ENCODE measurements around the gene C10orf90. TPM values are rescaled to one million over a fixed set of nuclear protein-coding genes. Genes with fewer than 3 reads are reported as not detected.

C10orf90 gene
- total RNA-seq, 1 donor = 0.72 TPM

- no peaks in the 10 kb centered on the region for H3K27me3 ChIP-seq (ENCODE audit: insufficient read depth, low read length)
- H2AFZ ChIP-seq (ENCODE audit: low read length) = peak overlapping the region; percentile 1
- TF ChIP-seq CTCF (IDR thresholded peaks at IDR 0.05; ENCODE audit: extremely low read depth, low read depth, low read length) = peak; percentile 67
- H3K4me1 ChIP-seq (ENCODE audit: insufficient read depth, low read length) = peaks cover 26% of the 10 kb centered on the region
- peak overlapping the region; percentile 79 for H3K27ac ChIP-seq (ENCODE audit: low read depth, low read length)
- H3K79me2 ChIP-seq (ENCODE audit: insufficient read depth, low read length) = no peaks in the 10 kb centered on the region
- H3K4me3 ChIP-seq (ENCODE audit: insufficient read depth, low read length) = no peak overlapping the region
- H4K20me1 ChIP-seq (ENCODE audit: insufficient read depth, low read length) = no peaks in the 10 kb centered on the region
- no peaks in the 10 kb centered on the region for H3K9me3 ChIP-seq (ENCODE audit: low read depth, low read length)
- DNase-seq (ENCODE audit: insufficient read length, low spot score, missing footprints) = peak; percentile 87
- H3K4me2 ChIP-seq (ENCODE audit: insufficient read depth, low read length) = peak overlapping the region; percentile 26
- H3K36me3 ChIP-seq (ENCODE audit: insufficient read depth, low read length) = no peaks in the 10 kb centered on the region
These were observed 211.3 kb downstream of the C10orf90 start for GRCh38 chr10:126459032-126459831.

GRCh38 chr10:126458466-126458865 lies 212.0 kb downstream of the C10orf90 start:
- DNase-seq (ENCODE audit: insufficient read length, low spot score, missing footprints) = no peak

GRCh38 chr10:126456632-126457031 lies 213.9 kb downstream of the C10orf90 start:
- no peak for TF ChIP-seq CTCF (IDR thresholded peaks at IDR 0.05; ENCODE audit: extremely low read depth, low read depth, low read length)
- H3K36me3 ChIP-seq (ENCODE audit: insufficient read depth, low read length) = no peaks in the 10 kb centered on the region
- DNase-seq (ENCODE audit: insufficient read length, low spot score, missing footprints) = no peak
- H3K9me3 ChIP-seq (ENCODE audit: low read depth, low read length) = no peaks in the 10 kb centered on the region
- no peak overlapping the region for H3K27ac ChIP-seq (ENCODE audit: low read depth, low read length)
- H3K27me3 ChIP-seq (ENCODE audit: insufficient read depth, low read length) = no peaks in the 10 kb centered on the region
- no peak overlapping the region for H2AFZ ChIP-seq (ENCODE audit: low read length)
- no peak overlapping the region for H3K4me2 ChIP-seq (ENCODE audit: insufficient read depth, low read length)
- no peak overlapping the region for H3K4me3 ChIP-seq (ENCODE audit: insufficient read depth, low read length)
- H3K4me1 ChIP-seq (ENCODE audit: insufficient read depth, low read length) = peaks cover 26% of the 10 kb centered on the region
- no peaks in the 10 kb centered on the region for H4K20me1 ChIP-seq (ENCODE audit: insufficient read depth, low read length)
- no peaks in the 10 kb centered on the region for H3K79me2 ChIP-seq (ENCODE audit: insufficient read depth, low read length)

More at GRCh38 chr10:126458466-126458865, 212.0 kb downstream of the C10orf90 start:
- Histone ChIP-seq H3K4me3 (ENCODE audit: insufficient read depth, low read length) (no peak overlapping the region), H3K27ac (ENCODE audit: low read depth, low read length) (peak overlapping the region; percentile 79), H2AFZ (ENCODE audit: low read length) (no peak overlapping the region), H4K20me1 (ENCODE audit: insufficient read depth, low read length) (no peaks in the 10 kb centered on the region), H3K79me2 (ENCODE audit: insufficient read depth, low read length) (no peaks in the 10 kb centered on the region), H3K9me3 (ENCODE audit: low read depth, low read length) (no peaks in the 10 kb centered on the region), H3K36me3 (ENCODE audit: insufficient read depth, low read length) (no peaks in the 10 kb centered on the region), H3K27me3 (ENCODE audit: insufficient read depth, low read length) (no peaks in the 10 kb centered on the region), H3K4me1 (ENCODE audit: insufficient read depth, low read length) (peaks cover 26% of the 10 kb centered on the region), H3K4me2 (ENCODE audit: insufficient read depth, low read length) (peak overlapping the region; percentile 26)
- TF ChIP-seq CTCF (IDR thresholded peaks at IDR 0.05; ENCODE audit: extremely low read depth, low read depth, low read length) = no peak

GRCh38 chr10:126455766-126456405 lies 214.6 kb downstream of the C10orf90 start:
- Histone ChIP-seq H3K9me3 (ENCODE audit: low read depth, low read length) (no peaks in the 10 kb centered on the region), H4K20me1 (ENCODE audit: insufficient read depth, low read length) (no peaks in the 10 kb centered on the region), H3K4me1 (ENCODE audit: insufficient read depth, low read length) (peaks cover 26% of the 10 kb centered on the region), H3K27ac (ENCODE audit: low read depth, low read length) (no peak overlapping the region), H2AFZ (ENCODE audit: low read length) (no peak overlapping the region), H3K79me2 (ENCODE audit: insufficient read depth, low read length) (no peaks in the 10 kb centered on the region), H3K4me2 (ENCODE audit: insufficient read depth, low read length) (no peak overlapping the region), H3K36me3 (ENCODE audit: insufficient read depth, low read length) (no peaks in the 10 kb centered on the region), H3K4me3 (ENCODE audit: insufficient read depth, low read length) (no peak overlapping the region), H3K27me3 (ENCODE audit: insufficient read depth, low read length) (no peaks in the 10 kb centered on the region)
- DNase-seq (ENCODE audit: insufficient read length, low spot score, missing footprints) = no peak
- TF ChIP-seq CTCF (IDR thresholded peaks at IDR 0.05; ENCODE audit: extremely low read depth, low read depth, low read length) = no peak
